HepG2 (cell line): ENCODE measurements around the gene TOR2A. TPM values are rescaled to one million over a fixed set of nuclear protein-coding genes. Genes with fewer than 3 reads are reported as not detected.

Source experiments
- FIP1L1 ChIP-seq: fragments of 200-400 bp; formaldehyde crosslinking; IDR thresholded peaks from 2 replicates; pipeline ENCODE4 v1.6.1; 2018; ENCODE audit warnings: low read depth, mild to moderate bottlenecking, low read length, moderate library complexity, borderline replicate concordance; ENCODE audit not compliant: insufficient read depth
- FOSL2 ChIP-seq: sonication (generic); formaldehyde crosslinking; IDR thresholded peaks from 2 replicates; pipeline ENCODE4 v1.4.0; 2020; ENCODE audit warnings: missing genetic modification reagents
- HOXA5 ChIP-seq: sonication (generic); formaldehyde crosslinking; IDR thresholded peaks from 2 replicates; pipeline ENCODE4 v1.4.0; 2020; ENCODE audit warnings: missing genetic modification reagents
- HOXD1 ChIP-seq: sonication (generic); formaldehyde crosslinking; IDR thresholded peaks from 2 replicates; pipeline ENCODE4 v1.5.0; 2020; ENCODE audit warnings: missing genetic modification reagents
- MLX ChIP-seq: IDR thresholded peaks from 2 replicates; pipeline ENCODE4 v1.6.1; 2016
- SMARCE1 ChIP-seq: fragments of 450-650 bp; IDR thresholded peaks from 2 replicates; pipeline ENCODE4 v1.6.1; 2017; ENCODE audit warnings: borderline replicate concordance
- SNRNP70 ChIP-seq: fragments of 200-400 bp; formaldehyde crosslinking; IDR thresholded peaks from 2 replicates; pipeline ENCODE4 v1.6.1; 2017; ENCODE audit warnings: mild to moderate bottlenecking, low read depth, low read length, moderate library complexity
- U2AF1 ChIP-seq: fragments of 200-400 bp; formaldehyde crosslinking; optimal IDR thresholded peaks from 2 replicates; pipeline ENCODE3; 2017; ENCODE audit warnings: mild to moderate bottlenecking, low read depth, low read length
- ZBTB10 ChIP-seq: sonication (generic); formaldehyde crosslinking; IDR thresholded peaks from 2 replicates; pipeline ENCODE4 v1.4.0; 2020; ENCODE audit warnings: missing genetic modification reagents, borderline replicate concordance
- ZBTB33 ChIP-seq: sonication (generic); formaldehyde crosslinking; IDR thresholded peaks from 2 replicates; pipeline ENCODE4 v1.4.0; 2020; ENCODE audit warnings: missing genetic modification reagents
- ZNF24 ChIP-seq: fragments of 450-650 bp; IDR thresholded peaks from 2 replicates; pipeline ENCODE4 v1.6.1; 2017; ENCODE audit warnings: antibody characterized with exemption, mild to moderate bottlenecking
- ZNF646 ChIP-seq: sonication (generic); formaldehyde crosslinking; IDR thresholded peaks from 2 replicates; pipeline ENCODE4 v1.9.0; 2021; ENCODE audit warnings: mild to moderate bottlenecking, missing genetic modification reagents
- polyA plus RNA-seq, 8 experiments: library from polyadenylated mRNA; depleted of rRNA in 3 of 8; stranded (reverse) in 7 of 8; unstranded in 1 of 8; fragments of >200 nt; fragmentation: Illumina TruSeq in 4 of 8; extraction: Trizol in 4 of 8; gene quantifications; 2 replicates each; pipeline versions ENCODE4 v1.2.1 to v1.2.3, GENCODE V29; 2011 to 2016; ENCODE audit warnings: low read depth in 4 of 8, missing spikeins in 1 of 8, mixed read lengths in 1 of 8; ENCODE audit not compliant: insufficient read depth in 1 of 8
- total RNA-seq, 5 experiments: library from RNA; depleted of rRNA; stranded (reverse); fragments of >200 nt; fragmentation: Illumina TruSeq; extraction: Trizol; gene quantifications; 2 replicates each; pipeline ENCODE4 v1.2.3, GENCODE V29; 2016; ENCODE audit warnings: low read depth in 1 of 5

TOR2A gene
- total and polyA plus RNA-seq, 2 of the 13 experiments (the other 11 are each of a cell fraction or from before 2014, with no cell fraction given): 3.5 to 7.2 TPM

- TF ChIP-seq MLX (no peak), ZBTB33 (no peak), FIP1L1 (no peak), SMARCE1 (no peak), SNRNP70 (no peak), HOXD1 (CRISPR knock-in tag) (no peak), FOSL2 (no peak), ZBTB10 (CRISPR knock-in tag) (no peak), U2AF1 (no peak), ZNF24 (no peak), HOXA5 (CRISPR knock-in tag) (no peak), ZNF646 (no peak)
Observed at GRCh38 chr9:127726871-127727270, 8.2 kb downstream of the TOR2A start (continued).
